NCI-H226 (cell line): Measurements from ENCODE around the gene ZNF14.
"Not testable (repeated sequence)": the region's sequence is repeated elsewhere in the genome, so short reads cannot be mapped to it uniquely, and the experiment has no call there.

ENCODE experiments used
- DNase-seq: peaks from one replicate; pipeline ENCODE4 v3.0.0-alpha.2; 2015

Gene ZNF14

DNA sequence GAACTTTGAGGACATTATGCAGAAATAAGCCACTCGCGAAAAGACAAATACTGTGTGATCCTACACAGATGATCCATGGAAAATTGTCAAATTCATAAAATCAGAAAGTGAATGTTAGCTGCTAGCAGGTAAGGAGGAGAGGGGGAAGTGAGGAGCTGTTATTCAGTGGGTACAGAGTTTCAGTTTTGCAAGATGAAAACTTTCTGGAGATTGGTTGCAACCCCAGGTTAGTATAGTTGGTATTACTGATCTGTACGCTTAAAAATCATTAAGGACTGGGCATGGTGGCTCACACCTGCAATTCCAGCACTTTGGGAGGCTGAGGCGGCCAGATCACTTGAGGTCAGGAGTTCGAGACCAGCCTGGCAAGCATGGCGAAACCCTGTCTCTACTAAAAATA, 46.3 kb downstream of the ZNF14 start:
- no peak for DNase-seq

DNA sequence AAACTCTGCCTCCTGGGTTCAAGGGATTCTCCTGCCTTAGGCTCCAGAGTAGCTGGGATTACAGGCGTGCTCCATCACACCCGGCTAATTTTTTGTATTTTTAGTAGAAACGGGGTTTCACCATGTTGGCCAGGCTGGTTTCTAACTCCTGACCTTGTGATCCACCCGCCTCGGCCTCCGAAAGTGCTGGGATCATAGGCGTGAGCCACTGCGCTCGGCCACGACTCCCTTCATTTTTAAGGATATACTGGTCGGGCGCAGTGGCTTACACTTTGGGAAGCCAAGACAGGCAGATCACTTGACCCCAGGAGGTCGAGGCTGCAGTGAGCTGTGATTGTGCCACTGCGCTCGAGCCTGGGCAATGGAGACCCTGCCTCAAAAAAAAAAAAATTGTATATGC, 46.8 kb downstream of the ZNF14 start:
- DNase-seq: not testable (repeated sequence)

GRCh38 chr19:19679176-19680073, 53.5 kb downstream of the ZNF14 start:
- DNase-seq: no peak

- no peak for DNase-seq
Observed at GRCh38 chr19:19677579-19677978, 55.3 kb downstream of the ZNF14 start.

GRCh38 chr19:19674315-19674714, 58.6 kb downstream of the ZNF14 start:
- DNase-seq: no peak

GRCh38 chr19:19672816-19673215, 60.1 kb downstream of the ZNF14 start:
- DNase-seq: no peak

DNA sequence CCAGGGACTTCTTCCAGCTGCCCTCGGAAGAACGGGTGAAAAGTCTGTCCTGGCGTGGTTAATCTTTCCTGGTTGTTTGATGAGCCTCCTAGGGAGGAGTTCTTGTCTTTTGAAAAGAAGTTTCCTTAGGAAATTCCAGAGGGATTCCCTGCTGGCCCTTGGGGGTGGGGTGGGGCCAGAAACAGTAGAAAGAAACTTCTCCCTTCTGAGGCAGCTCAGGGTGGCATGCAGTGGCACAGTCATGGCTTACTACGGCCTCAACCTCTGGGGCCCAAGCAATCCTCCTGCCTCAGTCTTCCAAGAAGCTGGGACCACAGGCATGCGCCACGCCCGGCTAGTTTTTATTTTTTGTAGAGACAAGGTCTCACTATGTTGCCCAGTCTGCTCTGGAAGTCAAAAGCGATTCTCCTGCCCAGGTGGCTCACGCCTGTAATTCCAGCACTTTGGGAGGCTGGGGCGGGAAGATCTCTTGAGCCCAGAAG, 62.8 kb downstream of the ZNF14 start:
- DNase-seq: no peak

GRCh38 chr19:19668230-19669012, 64.5 kb downstream of the ZNF14 start, which contains the start of gene ZNF101:
ZNF101 (plus strand) TSS chr19:19668839; CDS start chr19:19668964, 125 bp downstream.
- peak; percentile 91 for DNase-seq

- DNase-seq: not testable (repeated sequence)
Observed at GRCh38 chr19:19665420-19665948, 67.4 kb downstream of the ZNF14 start.

- peak; percentile 98 for DNase-seq
Observed at GRCh38 chr19:19663256-19664120, 69.4 kb downstream of the ZNF14 start, which contains the start of gene ATP13A1. ATP13A1 (minus strand) TSS chr19:19663676; CDS start chr19:19663666, 10 bp downstream.

DNA sequence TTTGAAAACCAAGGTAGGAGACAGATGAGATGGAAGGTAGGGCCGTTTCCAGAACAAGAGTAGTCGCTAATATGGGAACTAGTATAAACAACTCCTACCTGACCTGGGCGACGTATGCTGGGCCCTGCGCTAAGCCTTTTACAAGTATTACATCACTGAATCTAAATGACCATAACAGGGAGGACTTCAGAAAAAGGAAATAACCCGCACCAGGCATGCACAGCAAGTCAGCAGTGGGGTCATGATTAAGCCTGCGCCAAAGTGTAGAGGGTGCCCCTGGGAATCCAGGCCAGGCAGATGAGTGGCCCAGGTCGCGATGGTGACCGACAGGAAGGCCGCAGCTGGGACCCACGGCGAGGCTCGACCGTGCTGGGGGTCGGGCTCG, 70.0 kb downstream of the ZNF14 start:
- DNase-seq: no peak

- DNase-seq: no peak
Observed at GRCh38 chr19:19662344-19662743, 70.6 kb downstream of the ZNF14 start.

GRCh38 chr19:19661675-19662251, 71.1 kb downstream of the ZNF14 start:
- no peak for DNase-seq

- DNase-seq: no peak
Observed at GRCh38 chr19:19661141-19661674, 71.7 kb downstream of the ZNF14 start.
